GM18873 (cell line): ENCODE measurements around the gene ARFGAP1.
"Not testable (repeated sequence)": the region's sequence is repeated elsewhere in the genome, so short reads cannot be mapped to it uniquely, and the experiment has no call there.

ENCODE experiments used
- ATAC-seq: cut with Tn5 transposase; IDR thresholded peaks from one replicate; pipeline ENCODE4 v1.9.1; 2021; ENCODE audit warnings: mild to moderate bottlenecking, moderate library complexity, moderate number of reproducible peaks; ENCODE audit not compliant: unreplicated experiment, low FRiP score

ARFGAP1 gene

DNA sequence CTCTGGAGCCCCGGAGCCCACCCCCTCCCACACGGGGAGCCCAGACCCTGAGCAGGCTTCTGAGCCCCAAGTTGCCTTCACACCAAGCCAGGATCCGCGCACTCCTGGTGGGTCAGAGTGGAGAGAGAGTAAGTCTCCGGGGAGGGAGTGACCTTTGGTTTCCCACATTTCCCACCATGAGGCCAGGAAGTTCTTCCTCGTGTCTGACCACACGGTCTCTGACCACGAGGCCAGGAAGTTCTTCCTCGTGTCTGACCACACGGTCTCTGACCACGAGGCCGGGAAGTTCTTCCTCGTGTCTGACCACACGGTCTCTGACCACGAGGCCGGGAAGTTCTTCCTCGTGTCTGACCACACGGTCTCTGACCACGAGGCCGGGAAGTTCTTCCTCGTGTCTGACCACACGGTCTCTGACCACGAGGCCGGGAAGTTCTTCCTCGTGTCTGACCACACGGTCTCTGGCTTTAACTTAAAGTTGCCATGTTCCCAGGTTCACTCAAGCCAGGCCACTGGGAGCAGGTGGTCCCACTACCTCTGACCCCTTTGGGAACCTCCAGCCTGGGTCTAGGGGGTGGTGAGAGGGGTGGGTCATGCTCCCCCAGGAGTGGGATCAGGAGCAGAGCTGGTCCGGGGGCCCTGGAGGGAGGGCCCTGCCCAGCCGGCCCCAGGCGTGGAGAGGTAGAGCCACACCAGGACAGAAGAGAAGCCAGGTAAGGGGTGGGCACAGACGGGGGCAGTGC, 33.5 kb downstream of the ARFGAP1 start:
- not testable (repeated sequence) for ATAC-seq

DNA sequence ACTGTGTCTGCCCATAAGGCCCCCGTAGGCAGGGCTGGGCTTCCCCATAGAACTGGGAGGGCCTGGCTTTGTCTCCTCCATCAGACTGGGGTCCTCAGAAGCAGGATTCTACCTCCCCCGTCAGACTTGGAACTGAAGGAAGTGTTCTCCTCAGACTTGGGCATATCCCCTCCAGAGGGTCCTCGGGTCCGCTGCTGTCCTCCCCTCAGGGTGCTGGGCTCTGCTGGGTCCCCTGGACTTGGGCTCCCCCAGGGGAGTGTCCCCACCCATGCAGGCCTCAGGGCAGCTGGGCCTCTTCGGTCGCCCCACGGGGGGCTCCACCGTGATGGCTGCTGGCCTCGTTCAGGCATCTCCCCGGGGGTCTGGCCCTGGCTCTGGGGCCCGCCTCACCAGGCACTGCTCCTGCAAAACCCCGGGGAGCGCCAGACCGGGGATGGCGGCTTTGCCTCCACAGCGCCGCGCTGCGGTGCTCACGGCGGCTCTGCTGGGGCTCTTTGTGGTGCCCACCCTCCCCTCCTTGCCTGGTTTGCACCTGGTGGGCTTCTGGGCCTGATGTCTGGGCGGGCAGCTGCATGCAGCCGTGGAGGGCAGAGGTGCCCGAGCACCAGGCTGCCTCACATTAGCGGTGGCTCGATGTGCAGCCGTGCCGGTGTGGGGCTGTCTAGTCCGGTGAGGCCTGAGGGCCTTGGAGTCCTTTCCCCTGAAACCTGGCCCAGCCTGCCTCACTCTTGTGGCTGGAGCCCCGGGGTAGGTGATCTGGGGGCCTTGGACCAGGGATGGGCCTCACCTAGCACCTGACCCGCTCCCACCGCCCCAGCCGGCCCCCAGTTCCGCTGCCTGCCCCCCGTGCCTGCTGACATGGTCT, 34.3 kb downstream of the ARFGAP1 start:
- ATAC-seq = no peak

DNA sequence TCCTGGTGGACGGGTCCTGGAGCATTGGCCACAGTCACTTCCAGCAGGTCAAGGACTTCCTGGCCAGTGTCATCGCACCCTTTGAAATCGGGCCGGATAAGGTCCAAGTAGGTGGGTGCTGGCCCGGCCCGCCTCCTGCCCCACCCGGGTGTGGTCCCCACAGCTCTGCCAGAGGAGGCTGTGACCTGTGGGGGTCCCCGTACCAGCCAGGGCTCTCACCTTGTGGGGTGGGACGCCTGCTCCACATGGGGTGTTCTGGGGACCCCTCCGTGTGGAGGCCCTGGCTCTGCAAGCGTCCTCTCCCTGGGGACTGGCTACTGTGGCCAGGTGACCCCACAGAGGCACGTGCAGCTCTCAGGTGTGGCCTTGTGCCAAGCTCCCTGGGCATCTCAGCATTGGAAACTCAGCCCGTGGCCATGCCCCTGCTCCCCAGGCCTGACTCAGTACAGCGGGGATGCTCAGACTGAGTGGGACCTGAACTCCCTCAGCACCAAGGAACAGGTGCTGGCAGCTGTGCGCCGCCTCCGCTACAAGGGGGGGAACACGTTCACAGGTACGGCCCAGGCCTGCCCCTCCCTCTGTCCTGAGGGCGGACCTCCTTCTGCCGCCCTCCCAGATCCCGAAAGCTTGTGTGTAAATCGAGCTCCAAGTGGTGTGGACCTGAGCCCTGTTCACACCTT, 35.1 kb downstream of the ARFGAP1 start:
- ATAC-seq = no peak

DNA sequence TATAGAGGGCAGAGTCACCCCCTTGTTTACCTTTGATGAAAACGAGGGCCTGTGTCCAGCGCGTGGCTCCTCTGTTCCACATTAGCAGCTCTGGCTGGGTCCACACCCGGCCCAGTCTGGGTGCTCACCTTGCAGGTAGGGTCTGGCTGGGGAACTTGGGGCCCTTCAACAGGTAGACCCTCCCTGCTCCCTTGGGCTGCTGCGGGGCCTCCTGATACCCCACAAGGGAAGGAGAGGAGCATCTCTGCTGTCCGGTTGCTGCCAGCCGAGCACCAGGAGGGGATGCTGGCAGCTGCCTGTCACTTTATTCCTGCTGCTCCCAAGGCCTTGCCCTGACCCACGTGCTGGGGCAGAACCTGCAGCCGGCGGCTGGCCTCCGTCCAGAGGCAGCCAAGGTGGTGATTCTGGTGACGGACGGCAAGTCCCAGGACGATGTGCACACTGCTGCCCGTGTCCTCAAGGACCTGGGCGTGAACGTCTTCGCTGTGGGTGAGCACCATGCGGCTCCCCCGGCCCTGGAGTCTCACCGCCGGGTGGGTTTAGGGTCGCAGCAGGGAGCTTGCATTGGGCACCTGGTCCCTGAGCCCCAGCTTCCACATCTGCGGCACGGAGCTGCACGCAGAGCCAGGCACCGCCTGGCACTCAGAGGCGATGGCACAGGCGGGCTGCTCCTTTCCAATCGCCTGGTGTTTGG, 35.8 kb downstream of the ARFGAP1 start:
- no peak for ATAC-seq

DNA sequence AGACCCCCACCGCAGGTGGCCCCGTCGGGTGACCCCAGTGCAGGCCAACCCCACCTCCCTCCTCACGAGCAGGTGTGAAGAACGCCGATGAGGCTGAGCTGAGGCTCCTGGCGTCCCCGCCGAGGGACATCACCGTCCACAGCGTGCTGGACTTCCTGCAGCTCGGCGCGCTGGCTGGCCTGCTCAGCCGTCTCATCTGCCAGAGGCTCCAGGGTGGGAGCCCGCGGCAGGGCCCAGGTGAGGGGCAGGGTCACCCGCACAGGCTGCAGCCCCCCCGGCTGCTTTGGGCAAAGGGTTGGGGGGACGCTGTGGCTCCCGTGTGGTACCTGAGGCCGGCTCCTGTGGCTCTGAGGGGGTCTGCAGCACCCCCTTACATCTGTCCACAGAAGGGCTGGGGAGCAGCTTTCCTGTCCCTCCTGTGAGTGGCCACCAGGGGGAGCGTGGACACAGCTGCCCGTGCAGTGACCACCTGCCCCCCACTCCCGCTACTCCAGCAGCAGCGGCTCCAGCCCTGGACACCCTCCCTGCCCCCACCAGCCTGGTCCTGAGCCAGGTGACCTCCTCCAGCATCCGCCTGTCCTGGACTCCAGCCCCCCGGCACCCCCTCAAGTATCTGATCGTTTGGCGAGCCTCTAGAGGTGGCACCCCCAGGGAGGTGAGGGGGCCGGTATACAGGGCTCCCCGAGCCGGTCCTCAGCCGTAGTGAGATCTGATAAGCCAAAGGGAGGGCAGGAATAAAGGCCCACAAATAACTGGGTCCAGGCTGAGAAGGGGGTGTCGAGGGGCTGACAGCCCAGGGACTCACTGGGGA, 36.9 kb downstream of the ARFGAP1 start:
- ATAC-seq = no peak

DNA sequence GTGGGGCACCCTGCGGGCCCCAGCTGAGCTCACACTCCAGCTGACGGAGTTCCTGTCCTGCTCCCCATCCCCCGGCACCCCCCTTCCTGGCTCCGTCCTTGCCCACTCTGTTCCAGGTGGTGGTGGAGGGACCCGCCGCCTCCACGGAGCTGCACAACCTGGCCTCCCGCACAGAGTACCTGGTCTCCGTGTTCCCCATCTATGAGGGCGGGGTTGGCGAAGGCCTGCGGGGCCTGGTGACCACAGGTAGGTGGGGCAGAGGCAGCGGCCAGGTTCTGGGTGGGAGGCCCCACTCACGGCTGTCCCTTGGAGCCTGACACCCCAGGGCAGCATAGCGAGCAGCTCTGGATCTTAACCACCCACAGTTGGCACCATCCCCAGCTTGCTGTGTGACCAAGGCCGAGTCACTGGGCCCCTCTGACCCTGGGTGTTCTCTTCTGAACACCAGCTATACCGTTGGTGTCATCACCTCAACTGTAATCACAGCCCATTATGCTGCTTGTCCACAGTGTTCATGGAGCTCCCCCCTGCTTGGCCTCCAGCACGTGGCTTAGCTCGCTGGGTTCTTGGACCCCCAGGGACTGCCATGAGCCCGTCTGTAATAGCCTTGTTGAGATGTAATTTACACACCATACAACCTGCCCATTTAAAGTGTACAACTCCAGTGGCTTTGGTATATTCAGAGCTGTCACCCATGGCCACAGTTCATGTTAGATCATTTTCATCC, 37.8 kb downstream of the ARFGAP1 start:
- ATAC-seq = no peak

DNA sequence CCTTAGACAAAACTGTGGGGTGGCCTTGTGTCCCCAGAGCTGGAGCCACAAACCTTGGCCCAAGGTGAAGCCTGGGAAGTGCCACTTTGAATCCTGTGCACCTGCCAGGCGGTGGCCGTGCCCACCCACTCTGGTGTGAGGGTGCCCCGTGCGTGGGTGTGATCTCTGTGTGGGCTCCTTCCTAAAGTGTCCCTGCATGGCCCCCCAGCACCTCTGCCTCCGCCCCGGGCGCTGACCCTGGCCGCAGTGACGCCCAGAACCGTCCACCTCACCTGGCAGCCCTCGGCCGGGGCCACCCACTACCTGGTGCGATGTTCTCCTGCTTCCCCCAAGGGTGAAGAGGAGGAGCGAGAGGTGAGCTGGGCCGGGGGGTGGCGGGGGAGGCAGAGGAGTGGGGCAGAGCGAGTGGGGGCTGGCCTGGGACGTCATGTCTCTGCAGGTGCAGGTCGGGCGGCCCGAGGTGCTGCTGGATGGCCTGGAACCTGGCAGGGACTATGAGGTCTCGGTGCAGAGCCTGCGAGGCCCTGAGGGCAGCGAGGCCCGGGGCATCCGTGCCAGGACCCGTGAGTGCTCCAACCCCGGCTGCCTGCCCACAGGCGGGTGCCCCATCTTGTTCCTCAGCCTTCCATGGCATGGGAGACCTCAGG, 38.7 kb downstream of the ARFGAP1 start:
- no peak for ATAC-seq

DNA sequence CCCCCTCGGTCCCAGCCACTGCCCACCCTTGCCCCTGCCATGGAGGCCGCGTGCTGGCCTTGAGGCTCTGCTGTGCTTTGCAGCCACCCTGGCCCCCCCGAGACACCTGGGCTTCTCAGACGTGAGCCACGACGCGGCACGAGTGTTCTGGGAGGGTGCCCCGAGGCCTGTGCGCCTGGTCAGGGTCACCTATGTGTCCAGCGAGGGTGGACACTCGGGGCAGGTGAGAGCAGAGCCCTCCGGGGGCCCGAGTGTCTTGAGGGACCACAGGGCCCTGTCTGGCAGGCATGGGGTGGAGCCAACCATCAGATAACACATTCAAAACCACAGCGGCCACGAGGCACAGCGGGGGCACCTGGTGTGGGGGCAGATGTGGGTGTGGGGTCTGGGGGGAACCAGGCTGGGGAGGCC, 39.2 kb downstream of the ARFGAP1 start:
- no peak for ATAC-seq

DNA sequence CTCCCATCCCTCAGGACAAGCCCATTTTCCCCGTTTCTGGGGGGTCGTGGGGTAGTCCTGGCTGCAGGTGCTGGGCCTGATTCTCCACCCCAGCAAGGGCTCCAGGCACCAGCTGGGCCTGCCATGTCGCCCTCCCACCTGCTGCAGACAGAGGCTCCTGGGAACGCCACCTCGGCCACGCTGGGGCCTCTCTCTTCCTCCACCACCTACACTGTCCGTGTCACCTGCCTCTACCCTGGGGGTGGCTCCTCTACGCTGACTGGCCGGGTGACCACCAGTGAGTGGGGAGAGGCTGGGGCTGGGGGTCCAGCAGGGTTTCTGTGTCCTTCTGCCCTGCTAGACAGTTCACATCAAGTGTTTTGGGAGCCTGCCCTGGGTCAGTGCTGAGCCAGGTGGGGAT, 39.7 kb downstream of the ARFGAP1 start:
- ATAC-seq = no peak

DNA sequence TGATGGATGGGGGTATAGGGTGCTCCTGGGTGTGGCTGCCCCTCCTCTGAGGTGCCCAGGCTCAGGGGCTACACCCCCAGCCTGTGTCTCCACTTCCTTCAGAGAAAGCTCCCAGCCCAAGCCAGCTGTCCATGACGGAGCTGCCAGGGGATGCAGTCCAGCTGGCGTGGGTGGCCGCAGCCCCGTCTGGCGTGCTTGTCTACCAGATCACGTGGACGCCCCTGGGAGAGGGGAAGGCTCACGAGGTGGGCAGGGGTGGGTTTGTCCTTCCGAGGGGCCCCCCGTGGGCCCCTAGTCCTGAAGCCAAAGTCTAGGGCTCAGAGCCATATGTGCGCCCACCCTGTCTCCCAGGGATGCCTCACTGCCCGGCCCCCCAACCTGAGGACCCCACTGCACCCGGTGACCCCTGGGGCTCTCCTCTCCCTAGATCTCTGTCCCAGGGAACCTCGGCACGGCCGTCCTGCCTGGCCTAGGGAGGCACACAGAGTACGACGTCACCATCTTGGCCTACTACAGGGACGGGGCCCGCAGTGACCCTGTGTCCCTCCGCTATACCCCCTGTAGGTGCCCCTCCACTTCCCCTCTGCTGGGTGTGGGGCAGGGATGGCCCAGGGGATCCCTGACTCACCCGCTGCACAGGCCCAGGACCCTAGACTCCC, 40.2 kb downstream of the ARFGAP1 start:
- no peak for ATAC-seq

DNA sequence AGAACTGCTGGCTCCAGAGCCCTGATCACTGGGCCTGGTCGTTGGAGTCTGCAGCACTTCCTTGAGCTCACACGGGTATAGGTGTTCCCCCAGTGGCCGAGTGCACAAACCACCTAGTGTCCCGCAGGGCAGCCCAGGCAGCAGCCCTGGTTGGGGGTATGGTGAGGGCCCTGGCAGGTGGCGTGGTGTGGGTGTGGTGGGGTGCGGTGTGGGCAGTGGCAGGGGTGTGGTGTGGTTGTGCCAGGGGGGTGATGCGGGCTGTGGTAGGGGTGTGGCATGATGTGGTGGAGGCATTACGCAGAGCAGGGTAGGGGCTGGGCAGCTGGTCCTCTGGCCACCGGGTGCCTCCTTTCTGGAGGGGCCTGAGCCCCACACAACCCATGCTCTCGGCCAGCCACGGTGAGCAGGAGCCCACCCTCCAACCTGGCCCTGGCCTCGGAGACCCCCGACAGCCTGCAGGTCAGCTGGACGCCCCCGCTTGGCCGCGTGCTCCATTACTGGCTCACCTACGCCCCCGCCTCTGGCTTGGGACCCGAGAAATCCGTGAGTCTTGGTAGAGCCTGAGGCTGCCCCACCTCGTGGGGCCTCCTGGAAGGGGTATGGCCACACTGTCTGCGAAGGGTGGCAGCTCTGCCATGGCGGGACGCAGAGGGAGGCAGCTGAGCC, 40.9 kb downstream of the ARFGAP1 start:
- no peak for ATAC-seq

DNA sequence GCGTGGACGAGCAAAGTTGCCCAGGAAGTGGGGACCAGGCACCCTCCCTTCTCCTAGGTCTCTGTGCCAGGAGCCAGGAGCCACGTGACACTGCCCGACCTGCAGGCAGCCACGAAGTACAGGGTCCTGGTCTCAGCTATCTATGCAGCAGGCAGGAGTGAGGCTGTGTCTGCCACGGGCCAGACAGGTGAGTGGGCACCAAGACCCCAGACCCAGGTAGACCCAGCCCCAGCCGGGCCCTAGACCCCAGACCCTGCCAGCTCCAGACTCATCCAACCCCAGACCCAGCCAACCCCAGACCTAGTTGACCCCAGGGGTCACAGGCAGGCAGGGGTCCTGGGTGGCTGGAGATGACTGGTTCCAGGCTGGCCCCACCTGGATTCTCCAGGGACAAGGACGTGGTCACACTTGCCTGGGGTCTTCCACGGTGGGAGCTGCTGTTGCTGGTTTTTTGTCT, 41.4 kb downstream of the ARFGAP1 start:
- no peak for ATAC-seq

DNA sequence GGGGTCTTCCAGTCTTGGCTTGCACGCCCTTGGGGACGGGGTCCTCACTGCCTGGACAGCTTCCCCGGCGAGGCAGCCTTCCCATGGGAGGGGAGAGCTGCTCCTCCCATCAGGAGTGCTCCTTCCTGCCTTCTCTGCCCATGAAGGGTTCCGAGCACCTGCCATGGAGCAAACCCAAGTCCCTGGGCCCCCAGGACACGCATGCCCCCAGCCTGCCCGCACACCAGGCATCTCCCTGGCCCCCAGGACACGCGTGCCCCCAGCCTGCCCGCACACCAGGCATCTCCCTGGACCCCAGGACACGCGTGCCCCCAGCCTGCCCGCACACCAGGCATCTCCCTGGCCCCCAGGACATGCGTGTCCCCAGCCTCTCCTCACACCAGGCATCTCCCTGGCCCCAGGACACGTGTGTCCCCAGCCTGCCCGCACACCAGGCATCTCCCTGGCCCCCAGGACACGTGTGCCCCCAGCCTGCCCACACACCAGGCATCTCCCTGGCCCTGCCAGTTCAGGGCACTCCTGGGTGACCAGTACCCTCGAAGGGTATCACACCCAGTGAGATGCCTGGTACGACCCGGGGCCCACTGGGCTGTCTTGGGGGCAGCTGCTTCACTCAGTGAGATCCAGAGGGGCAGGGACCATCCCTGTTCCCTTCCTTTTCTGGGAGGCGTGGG, 42.1 kb downstream of the ARFGAP1 start:
- no peak for ATAC-seq

DNA sequence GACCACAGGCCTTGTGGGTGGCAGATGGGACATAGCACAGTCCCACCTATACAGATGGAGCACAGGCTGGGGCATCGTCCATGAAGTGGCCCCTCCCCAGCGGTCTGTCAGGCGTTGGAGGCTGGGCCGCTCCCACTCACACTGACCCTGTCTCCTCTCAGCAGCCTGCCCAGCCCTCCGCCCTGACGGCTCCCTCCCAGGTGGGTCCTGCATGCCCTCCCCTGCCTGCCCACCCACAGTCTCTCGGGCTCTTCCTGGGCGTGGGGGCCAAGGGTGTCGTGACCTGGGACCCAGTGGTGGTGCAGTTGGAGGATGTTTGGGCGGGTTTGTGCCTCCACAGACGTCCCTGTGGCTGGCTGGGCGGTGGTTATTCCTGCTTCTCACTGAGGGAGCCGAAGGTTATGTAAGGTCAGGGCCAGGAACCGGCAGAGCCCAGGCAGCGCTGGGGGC, 42.7 kb downstream of the ARFGAP1 start:
- no peak for ATAC-seq

DNA sequence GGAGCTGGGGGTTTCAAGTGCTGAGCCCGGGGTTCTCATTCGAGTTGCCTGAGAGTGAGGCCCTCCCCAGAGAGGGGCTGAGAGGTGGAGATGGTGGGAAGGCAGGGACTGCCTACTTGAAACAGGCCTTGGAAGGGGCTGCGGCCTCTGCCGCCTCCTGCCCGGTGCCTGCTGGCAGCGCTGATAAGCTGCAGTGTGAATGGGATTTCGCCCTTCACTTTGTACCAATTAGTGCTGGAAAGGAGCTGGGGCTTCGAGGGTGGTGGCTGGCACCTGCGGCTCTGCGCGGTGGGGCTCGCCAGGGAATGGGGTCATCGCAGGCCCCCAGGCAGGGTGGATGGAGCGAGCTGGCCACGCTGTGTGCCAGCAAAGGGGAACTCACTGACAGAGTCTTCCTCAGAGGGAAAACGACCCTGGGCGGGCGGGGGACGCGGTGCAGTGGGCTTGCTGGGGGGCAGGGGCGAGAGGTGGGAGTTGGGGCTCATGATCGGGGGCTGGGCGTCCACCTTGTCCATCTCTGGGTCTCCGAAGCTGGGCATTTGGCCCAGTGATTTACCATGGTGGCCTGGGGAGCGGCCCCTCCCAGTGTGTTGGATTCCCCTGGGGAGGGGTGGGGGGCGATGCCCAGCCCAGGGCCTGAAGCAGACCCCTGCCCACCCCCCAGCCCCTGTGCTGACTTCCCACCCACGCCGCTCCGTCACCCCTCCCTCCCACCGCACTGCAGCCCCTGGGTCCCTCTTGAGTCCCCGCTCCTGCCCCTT, 43.3 kb downstream of the ARFGAP1 start:
- ATAC-seq = no peak

DNA sequence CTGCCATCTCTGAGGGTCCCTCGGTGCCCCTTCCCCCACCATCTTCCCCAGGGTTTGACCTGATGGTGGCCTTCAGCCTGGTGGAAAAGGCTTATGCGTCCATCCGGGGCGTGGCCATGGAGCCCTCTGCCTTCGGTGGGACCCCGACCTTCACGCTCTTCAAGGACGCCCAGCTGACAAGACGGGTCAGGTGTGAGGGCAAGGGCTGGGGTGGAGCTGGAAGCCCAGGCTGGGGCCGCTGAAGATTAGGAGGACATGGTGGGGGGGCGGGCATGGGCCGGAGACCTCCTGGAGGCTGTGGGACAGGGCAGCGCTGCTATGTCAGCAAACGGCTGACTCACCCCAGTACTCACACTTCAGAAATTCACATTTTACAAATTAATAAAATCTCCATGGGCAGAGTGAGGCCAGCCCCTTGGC, 43.9 kb downstream of the ARFGAP1 start:
- ATAC-seq = no peak
